ENCODE results near the gene RAD23B.

Gene RAD23B

GRCh38 chr9:107263289-107263688 lies 19.8 kb upstream of the RAD23B start:
- TF ChIP-seq POLR2AphosphoS5 (IDR thresholded peaks at IDR 0.05; ENCODE audit: low read depth, low read length) = no peak
- no peak for TF ChIP-seq POU2F2 (IDR thresholded peaks at IDR 0.05; ENCODE audit: low read depth, low read length)
- TF ChIP-seq POLR2A (IDR thresholded peaks at IDR 0.05; ENCODE audit: low read depth, low read length) = no peak
- no peak for TF ChIP-seq TAF1 (IDR thresholded peaks at IDR 0.05; ENCODE audit: low read depth, low read length)
- TF ChIP-seq PAX5 (IDR thresholded peaks at IDR 0.05; ENCODE audit: insufficient read depth, low read length, severe bottlenecking) = no peak
- TF ChIP-seq SPI1 (IDR thresholded peaks at IDR 0.05; ENCODE audit: low read depth, low read length) = no peak
- FAIRE-seq (no peak), DNase-seq (ENCODE audit: insufficient read length, low spot score) (no peak)

DNA sequence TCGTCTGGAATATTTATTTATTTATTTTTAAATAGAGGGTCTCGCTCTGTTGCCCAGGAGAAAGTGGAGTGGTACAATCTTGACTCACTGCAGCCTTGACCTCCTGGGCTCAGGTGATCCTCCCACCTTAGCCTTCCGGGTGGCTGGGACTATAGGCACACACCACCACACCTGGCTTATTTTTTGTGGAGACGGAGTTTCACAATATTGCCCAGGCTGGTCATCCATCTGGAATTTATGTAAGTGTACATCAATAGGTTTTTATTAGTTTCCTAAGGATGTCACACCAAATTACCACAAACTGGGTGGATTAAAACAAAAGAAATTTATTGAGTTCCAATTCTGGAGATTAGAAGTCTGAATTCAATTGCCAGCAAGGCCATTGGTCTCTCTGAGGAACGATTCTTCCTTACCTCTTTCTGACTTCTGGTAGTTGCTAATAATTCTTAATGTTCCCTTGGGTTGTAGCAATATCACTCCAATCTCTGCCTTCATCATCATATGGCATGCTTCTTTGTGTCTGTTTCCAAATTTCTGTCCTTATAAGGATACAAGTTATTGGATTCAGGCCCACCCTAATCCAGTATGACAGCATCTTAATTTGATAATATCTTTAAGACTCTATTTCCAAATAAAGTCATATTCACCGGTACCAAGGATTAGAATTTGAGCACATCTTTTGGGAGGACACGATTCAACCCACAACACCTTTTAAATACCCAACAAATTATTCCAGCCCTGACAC lies 16.3 kb upstream of the RAD23B start:
- DNase-seq (ENCODE audit: insufficient read length, low spot score) (no peak), FAIRE-seq (no peak)
- no peak for TF ChIP-seq POU2F2 (IDR thresholded peaks at IDR 0.05; ENCODE audit: low read depth, low read length)
- no peak for TF ChIP-seq POLR2A (IDR thresholded peaks at IDR 0.05; ENCODE audit: low read depth, low read length)
- no peak for TF ChIP-seq TAF1 (IDR thresholded peaks at IDR 0.05; ENCODE audit: low read depth, low read length)
- no peak for TF ChIP-seq PAX5 (IDR thresholded peaks at IDR 0.05; ENCODE audit: insufficient read depth, low read length, severe bottlenecking)
- no peak for TF ChIP-seq POLR2AphosphoS5 (IDR thresholded peaks at IDR 0.05; ENCODE audit: low read depth, low read length)
- TF ChIP-seq SPI1 (IDR thresholded peaks at IDR 0.05; ENCODE audit: low read depth, low read length) = no peak

GRCh38 chr9:107268560-107268959 lies 14.5 kb upstream of the RAD23B start:
- TF ChIP-seq POU2F2 (IDR thresholded peaks at IDR 0.05; ENCODE audit: low read depth, low read length) (no peak), POLR2AphosphoS5 (IDR thresholded peaks at IDR 0.05; ENCODE audit: low read depth, low read length) (no peak), SPI1 (IDR thresholded peaks at IDR 0.05; ENCODE audit: low read depth, low read length) (no peak), PAX5 (IDR thresholded peaks at IDR 0.05; ENCODE audit: insufficient read depth, low read length, severe bottlenecking) (no peak), TAF1 (IDR thresholded peaks at IDR 0.05; ENCODE audit: low read depth, low read length) (no peak), POLR2A (IDR thresholded peaks at IDR 0.05; ENCODE audit: low read depth, low read length) (no peak)
- DNase-seq (ENCODE audit: insufficient read length, low spot score) (no peak), FAIRE-seq (no peak)

DNA sequence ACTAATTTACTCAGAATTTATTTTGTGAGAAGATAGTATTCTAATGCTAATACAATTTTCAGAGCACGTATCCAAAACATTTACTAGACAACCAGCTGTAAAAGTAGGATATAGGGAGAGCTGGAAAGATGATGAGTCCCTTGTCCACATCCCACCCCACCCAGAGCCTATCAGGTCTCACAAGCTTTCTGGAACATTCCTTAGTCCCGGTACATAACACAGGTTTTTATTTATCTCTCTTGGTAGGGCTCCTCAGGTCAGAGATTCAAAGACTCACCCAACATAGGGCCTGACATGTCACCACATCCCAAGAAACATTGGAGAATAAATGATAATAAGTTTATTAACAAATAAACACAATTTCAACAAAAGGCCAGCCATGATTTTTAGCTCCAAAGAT lies 13.8 kb upstream of the RAD23B start:
- FAIRE-seq = no peak

DNA sequence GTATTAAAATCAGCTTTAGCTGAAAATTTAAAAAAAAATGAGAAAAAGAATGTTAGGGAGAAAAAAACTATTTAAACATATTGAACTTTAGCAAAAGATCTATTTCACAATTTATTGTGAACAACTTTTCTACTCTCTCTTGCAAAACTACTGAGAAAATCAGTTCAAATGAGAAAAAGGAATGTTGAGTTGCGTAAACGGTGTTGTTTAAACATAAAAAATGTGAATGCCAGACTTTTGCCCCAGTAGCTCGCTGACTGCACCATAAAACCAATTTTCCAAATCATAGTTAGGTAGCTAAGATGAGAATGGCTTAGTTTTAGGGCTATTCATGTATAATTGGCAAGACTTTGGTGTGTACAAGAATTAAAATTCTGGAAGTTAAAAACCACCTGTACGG lies 13.4 kb upstream of the RAD23B start:
- no peak for FAIRE-seq
- no peak for DNase-seq (ENCODE audit: insufficient read length, low spot score)
- no peak for TF ChIP-seq POLR2AphosphoS5 (IDR thresholded peaks at IDR 0.05; ENCODE audit: low read depth, low read length)
- no peak for TF ChIP-seq PAX5 (IDR thresholded peaks at IDR 0.05; ENCODE audit: insufficient read depth, low read length, severe bottlenecking)
- no peak for TF ChIP-seq SPI1 (IDR thresholded peaks at IDR 0.05; ENCODE audit: low read depth, low read length)
- TF ChIP-seq POLR2A (IDR thresholded peaks at IDR 0.05; ENCODE audit: low read depth, low read length) = no peak
- no peak for TF ChIP-seq POU2F2 (IDR thresholded peaks at IDR 0.05; ENCODE audit: low read depth, low read length)
- TF ChIP-seq TAF1 (IDR thresholded peaks at IDR 0.05; ENCODE audit: low read depth, low read length) = no peak

More for the DNA sequence above, 13.8 kb upstream of the RAD23B start:
- DNase-seq (ENCODE audit: insufficient read length, low spot score) = no peak
- TF ChIP-seq TAF1 (IDR thresholded peaks at IDR 0.05; ENCODE audit: low read depth, low read length) (no peak), PAX5 (IDR thresholded peaks at IDR 0.05; ENCODE audit: insufficient read depth, low read length, severe bottlenecking) (no peak), SPI1 (IDR thresholded peaks at IDR 0.05; ENCODE audit: low read depth, low read length) (no peak), POLR2AphosphoS5 (IDR thresholded peaks at IDR 0.05; ENCODE audit: low read depth, low read length) (no peak), POU2F2 (IDR thresholded peaks at IDR 0.05; ENCODE audit: low read depth, low read length) (no peak), POLR2A (IDR thresholded peaks at IDR 0.05; ENCODE audit: low read depth, low read length) (no peak)

GRCh38 chr9:107270082-107270481 lies 13.0 kb upstream of the RAD23B start:
- DNase-seq (ENCODE audit: insufficient read length, low spot score) (no peak), FAIRE-seq (no peak)
- no peak for TF ChIP-seq PAX5 (IDR thresholded peaks at IDR 0.05; ENCODE audit: insufficient read depth, low read length, severe bottlenecking)
- TF ChIP-seq TAF1 (IDR thresholded peaks at IDR 0.05; ENCODE audit: low read depth, low read length) = no peak
- no peak for TF ChIP-seq POLR2AphosphoS5 (IDR thresholded peaks at IDR 0.05; ENCODE audit: low read depth, low read length)
- no peak for TF ChIP-seq SPI1 (IDR thresholded peaks at IDR 0.05; ENCODE audit: low read depth, low read length)
- no peak for TF ChIP-seq POLR2A (IDR thresholded peaks at IDR 0.05; ENCODE audit: low read depth, low read length)
- TF ChIP-seq POU2F2 (IDR thresholded peaks at IDR 0.05; ENCODE audit: low read depth, low read length) = no peak

DNA sequence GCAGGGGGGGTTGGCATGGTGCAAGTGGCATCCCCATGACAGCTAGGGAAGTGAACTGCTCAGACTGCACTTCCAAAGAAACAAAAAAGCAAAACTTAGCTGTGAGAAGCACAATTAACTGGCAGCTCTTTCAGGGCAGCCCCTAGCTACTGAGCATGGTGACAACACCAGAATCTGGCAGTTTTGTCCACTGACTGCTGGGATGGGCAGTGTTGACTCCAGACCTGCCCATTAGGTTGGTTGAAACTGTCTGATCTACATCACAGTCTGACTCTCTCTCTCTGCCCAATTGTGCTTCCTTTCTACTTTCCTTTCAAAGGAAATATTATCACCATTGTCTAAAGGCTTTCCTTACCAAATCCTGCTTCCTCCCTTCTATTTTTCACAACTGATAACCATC lies 12.5 kb upstream of the RAD23B start:
- DNase-seq (ENCODE audit: insufficient read length, low spot score) (no peak), FAIRE-seq (no peak)
- TF ChIP-seq POLR2A (IDR thresholded peaks at IDR 0.05; ENCODE audit: low read depth, low read length) (no peak), PAX5 (IDR thresholded peaks at IDR 0.05; ENCODE audit: insufficient read depth, low read length, severe bottlenecking) (no peak), POU2F2 (IDR thresholded peaks at IDR 0.05; ENCODE audit: low read depth, low read length) (no peak), SPI1 (IDR thresholded peaks at IDR 0.05; ENCODE audit: low read depth, low read length) (no peak), TAF1 (IDR thresholded peaks at IDR 0.05; ENCODE audit: low read depth, low read length) (no peak), POLR2AphosphoS5 (IDR thresholded peaks at IDR 0.05; ENCODE audit: low read depth, low read length) (no peak)

DNA sequence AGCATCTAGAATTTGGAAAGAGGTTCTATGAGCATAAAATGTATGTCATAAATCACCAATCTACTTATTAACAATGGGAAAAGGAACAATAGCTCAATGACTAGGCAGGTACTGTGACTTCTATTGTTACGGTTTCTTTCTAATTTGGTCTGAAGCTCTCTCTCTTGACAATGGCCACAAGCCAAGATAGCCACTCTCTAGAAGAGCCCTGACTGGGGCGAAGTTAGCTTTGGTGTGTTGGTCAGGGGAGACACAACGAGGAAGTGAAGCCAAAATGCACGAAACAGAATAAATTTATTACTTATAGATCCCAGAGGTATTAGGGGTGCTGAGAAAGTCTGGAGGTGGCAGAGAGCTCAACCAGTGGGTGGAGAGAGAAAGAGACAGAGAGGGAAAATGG lies 9.4 kb upstream of the RAD23B start:
- FAIRE-seq (no peak), DNase-seq (ENCODE audit: insufficient read length, low spot score) (no peak)
- TF ChIP-seq POLR2AphosphoS5 (IDR thresholded peaks at IDR 0.05; ENCODE audit: low read depth, low read length) (no peak), PAX5 (IDR thresholded peaks at IDR 0.05; ENCODE audit: insufficient read depth, low read length, severe bottlenecking) (no peak), POLR2A (IDR thresholded peaks at IDR 0.05; ENCODE audit: low read depth, low read length) (no peak), POU2F2 (IDR thresholded peaks at IDR 0.05; ENCODE audit: low read depth, low read length) (no peak), TAF1 (IDR thresholded peaks at IDR 0.05; ENCODE audit: low read depth, low read length) (no peak), SPI1 (IDR thresholded peaks at IDR 0.05; ENCODE audit: low read depth, low read length) (no peak)

- FAIRE-seq (no peak), DNase-seq (ENCODE audit: insufficient read length, low spot score) (no peak)
- TF ChIP-seq POU2F2 (IDR thresholded peaks at IDR 0.05; ENCODE audit: low read depth, low read length) = no peak
- no peak for TF ChIP-seq PAX5 (IDR thresholded peaks at IDR 0.05; ENCODE audit: insufficient read depth, low read length, severe bottlenecking)
- TF ChIP-seq TAF1 (IDR thresholded peaks at IDR 0.05; ENCODE audit: low read depth, low read length) = no peak
- no peak for TF ChIP-seq POLR2AphosphoS5 (IDR thresholded peaks at IDR 0.05; ENCODE audit: low read depth, low read length)
- no peak for TF ChIP-seq POLR2A (IDR thresholded peaks at IDR 0.05; ENCODE audit: low read depth, low read length)
- no peak for TF ChIP-seq SPI1 (IDR thresholded peaks at IDR 0.05; ENCODE audit: low read depth, low read length)
Measured at GRCh38 chr9:107274096-107274495, 9.0 kb upstream of the RAD23B start.

Measured in GM12891 (cell line).